Measurements from ENCODE around the gene RBM47.

The RBM47 gene

GRCh38 chr4:40586729-40587128 lies 42.9 kb downstream of the RBM47 start:
- Histone ChIP-seq H3K27ac (ENCODE audit: low read length) (no peak overlapping the region), H4K20me1 (ENCODE audit: insufficient read depth, low read length) (no peaks in the 10 kb centered on the region), H3K4me2 (ENCODE audit: low read length) (peak overlapping the region; percentile 29), H3K4me1 (ENCODE audit: low read length) (peaks cover 12% of the 10 kb centered on the region), H3K9me3 (ENCODE audit: insufficient read depth, low read length) (no peaks in the 10 kb centered on the region), H3K4me3 (ENCODE audit: low read length) (no peak overlapping the region), H3K36me3 (replicated peaks; ENCODE audit: low read depth, low read length) (no peaks in the 10 kb centered on the region), H3K27me3 (ENCODE audit: low read depth, low read length) (no peaks in the 10 kb centered on the region), H3K9ac (ENCODE audit: low read length) (no peak overlapping the region), H2AFZ (ENCODE audit: low read depth, low read length) (no peak overlapping the region; the same call in 1 of the 2 replicates), H3K79me2 (ENCODE audit: low read length) (no peaks in the 10 kb centered on the region)
- no peak for TF ChIP-seq EZH2phosphoT487 (IDR thresholded peaks at IDR 0.05; ENCODE audit: low read depth)
- no peak for TF ChIP-seq CTCF (IDR thresholded peaks at IDR 0.05; ENCODE audit: low read depth, low read length)

GRCh38 chr4:40586034-40586433 lies 43.6 kb downstream of the RBM47 start:
- Histone ChIP-seq H3K4me2 (ENCODE audit: low read length) (no peak overlapping the region), H3K36me3 (replicated peaks; ENCODE audit: low read depth, low read length) (no peaks in the 10 kb centered on the region), H4K20me1 (ENCODE audit: insufficient read depth, low read length) (no peaks in the 10 kb centered on the region), H3K4me3 (ENCODE audit: low read length) (no peak overlapping the region), H3K4me1 (ENCODE audit: low read length) (peaks cover 12% of the 10 kb centered on the region), H3K79me2 (ENCODE audit: low read length) (no peaks in the 10 kb centered on the region), H3K27ac (ENCODE audit: low read length) (no peak overlapping the region), H2AFZ (ENCODE audit: low read depth, low read length) (no peak overlapping the region), H3K27me3 (ENCODE audit: low read depth, low read length) (no peaks in the 10 kb centered on the region), H3K9ac (ENCODE audit: low read length) (no peak overlapping the region), H3K9me3 (ENCODE audit: insufficient read depth, low read length) (no peaks in the 10 kb centered on the region)
- TF ChIP-seq EZH2phosphoT487 (IDR thresholded peaks at IDR 0.05; ENCODE audit: low read depth) (no peak), CTCF (IDR thresholded peaks at IDR 0.05; ENCODE audit: low read depth, low read length) (no peak)

GRCh38 chr4:40585201-40585799 lies 44.4 kb downstream of the RBM47 start:
- Histone ChIP-seq H3K79me2 (ENCODE audit: low read length) (no peaks in the 10 kb centered on the region), H3K4me2 (ENCODE audit: low read length) (no peak overlapping the region)

More at GRCh38 chr4:40585201-40585799, 44.4 kb downstream of the RBM47 start:
- TF ChIP-seq EZH2phosphoT487 (IDR thresholded peaks at IDR 0.05; ENCODE audit: low read depth) (no peak), CTCF (IDR thresholded peaks at IDR 0.05; ENCODE audit: low read depth, low read length) (no peak)
- no peaks in the 10 kb centered on the region for H3K27me3 ChIP-seq (ENCODE audit: low read depth, low read length)
- H3K9ac ChIP-seq (ENCODE audit: low read length) = no peak overlapping the region
- no peaks in the 10 kb centered on the region for H4K20me1 ChIP-seq (ENCODE audit: insufficient read depth, low read length)
- peaks cover 12% of the 10 kb centered on the region for H3K4me1 ChIP-seq (ENCODE audit: low read length)
- H3K4me3 ChIP-seq (ENCODE audit: low read length) = no peak overlapping the region
- H2AFZ ChIP-seq (ENCODE audit: low read depth, low read length) = no peak overlapping the region
- H3K9me3 ChIP-seq (ENCODE audit: insufficient read depth, low read length) = no peaks in the 10 kb centered on the region
- H3K36me3 ChIP-seq (replicated peaks; ENCODE audit: low read depth, low read length) = no peaks in the 10 kb centered on the region
- no peak overlapping the region for H3K27ac ChIP-seq (ENCODE audit: low read length)
